Measurements from ENCODE around the gene ENC1.

Gene ENC1

DNA sequence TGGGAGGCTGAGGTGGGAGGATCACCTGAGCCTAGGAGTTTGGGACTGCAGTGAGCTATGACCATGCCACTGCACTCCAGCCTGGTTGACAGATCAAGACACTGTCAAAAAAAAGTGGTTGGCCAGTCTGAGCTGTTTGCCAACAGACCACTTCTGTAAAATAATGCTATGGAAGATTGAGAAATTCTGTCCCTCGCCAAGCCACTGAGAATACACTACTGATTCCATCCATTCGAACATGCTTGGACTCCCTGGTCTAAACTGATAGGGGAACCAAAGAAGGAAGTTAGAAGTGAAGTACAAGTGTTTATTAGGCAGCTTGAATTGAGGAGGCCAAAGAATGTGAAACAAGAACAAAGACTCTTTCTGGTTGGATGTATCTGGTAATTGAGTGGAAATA lies 27.2 kb downstream of the ENC1 start:
- no peaks in the 10 kb centered on the region for H3K27me3 ChIP-seq (ENCODE audit: insufficient read depth, poor library complexity, severe bottlenecking)
- H3K27ac ChIP-seq (replicated peaks), result no peak overlapping the region
- TF ChIP-seq, protein P1, sequence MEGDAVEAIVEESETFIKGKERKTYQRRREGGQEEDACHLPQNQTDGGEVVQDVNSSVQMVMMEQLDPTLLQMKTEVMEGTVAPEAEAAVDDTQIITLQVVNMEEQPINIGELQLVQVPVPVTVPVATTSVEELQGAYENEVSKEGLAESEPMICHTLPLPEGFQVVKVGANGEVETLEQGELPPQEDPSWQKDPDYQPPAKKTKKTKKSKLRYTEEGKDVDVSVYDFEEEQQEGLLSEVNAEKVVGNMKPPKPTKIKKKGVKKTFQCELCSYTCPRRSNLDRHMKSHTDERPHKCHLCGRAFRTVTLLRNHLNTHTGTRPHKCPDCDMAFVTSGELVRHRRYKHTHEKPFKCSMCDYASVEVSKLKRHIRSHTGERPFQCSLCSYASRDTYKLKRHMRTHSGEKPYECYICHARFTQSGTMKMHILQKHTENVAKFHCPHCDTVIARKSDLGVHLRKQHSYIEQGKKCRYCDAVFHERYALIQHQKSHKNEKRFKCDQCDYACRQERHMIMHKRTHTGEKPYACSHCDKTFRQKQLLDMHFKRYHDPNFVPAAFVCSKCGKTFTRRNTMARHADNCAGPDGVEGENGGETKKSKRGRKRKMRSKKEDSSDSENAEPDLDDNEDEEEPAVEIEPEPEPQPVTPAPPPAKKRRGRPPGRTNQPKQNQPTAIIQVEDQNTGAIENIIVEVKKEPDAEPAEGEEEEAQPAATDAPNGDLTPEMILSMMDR (IDR thresholded peaks at IDR 0.05; ENCODE audit: insufficient read depth, low read length), result no peak
- TF ChIP-seq SPI1 (IDR thresholded peaks at IDR 0.05; ENCODE audit: borderline replicate concordance, low read depth), result peak; percentile 71; the same call in 1 of the 2 replicates
- peak in 1 of 2 experiments; percentile 69 for DNase-seq (ENCODE audit: low read depth in 1 of 2, low spot score in 1 of 2)
- no peak overlapping the region for H3K4me3 ChIP-seq (replicated peaks; ENCODE audit: insufficient read depth, low read length)

DNA sequence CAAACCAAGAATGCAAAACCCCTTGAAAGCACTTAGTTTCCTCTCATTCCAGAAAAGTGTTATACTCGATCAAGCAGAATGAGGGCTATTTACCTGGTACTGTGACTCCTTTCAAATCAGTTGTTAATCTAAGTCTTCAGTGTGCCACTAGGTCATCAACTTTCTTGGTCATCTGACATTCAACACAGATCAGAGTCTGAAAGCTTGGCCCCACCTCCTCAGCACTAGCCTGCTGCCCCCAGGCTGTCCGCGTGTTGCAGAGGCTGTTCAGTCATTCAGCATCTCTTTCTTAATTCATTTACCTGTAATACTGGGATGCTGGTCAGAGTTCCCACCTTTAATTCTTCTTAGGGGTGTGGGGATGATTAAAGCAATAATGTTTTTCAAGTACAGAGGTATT lies 28.5 kb downstream of the ENC1 start:
- TF ChIP-seq, protein P2, sequence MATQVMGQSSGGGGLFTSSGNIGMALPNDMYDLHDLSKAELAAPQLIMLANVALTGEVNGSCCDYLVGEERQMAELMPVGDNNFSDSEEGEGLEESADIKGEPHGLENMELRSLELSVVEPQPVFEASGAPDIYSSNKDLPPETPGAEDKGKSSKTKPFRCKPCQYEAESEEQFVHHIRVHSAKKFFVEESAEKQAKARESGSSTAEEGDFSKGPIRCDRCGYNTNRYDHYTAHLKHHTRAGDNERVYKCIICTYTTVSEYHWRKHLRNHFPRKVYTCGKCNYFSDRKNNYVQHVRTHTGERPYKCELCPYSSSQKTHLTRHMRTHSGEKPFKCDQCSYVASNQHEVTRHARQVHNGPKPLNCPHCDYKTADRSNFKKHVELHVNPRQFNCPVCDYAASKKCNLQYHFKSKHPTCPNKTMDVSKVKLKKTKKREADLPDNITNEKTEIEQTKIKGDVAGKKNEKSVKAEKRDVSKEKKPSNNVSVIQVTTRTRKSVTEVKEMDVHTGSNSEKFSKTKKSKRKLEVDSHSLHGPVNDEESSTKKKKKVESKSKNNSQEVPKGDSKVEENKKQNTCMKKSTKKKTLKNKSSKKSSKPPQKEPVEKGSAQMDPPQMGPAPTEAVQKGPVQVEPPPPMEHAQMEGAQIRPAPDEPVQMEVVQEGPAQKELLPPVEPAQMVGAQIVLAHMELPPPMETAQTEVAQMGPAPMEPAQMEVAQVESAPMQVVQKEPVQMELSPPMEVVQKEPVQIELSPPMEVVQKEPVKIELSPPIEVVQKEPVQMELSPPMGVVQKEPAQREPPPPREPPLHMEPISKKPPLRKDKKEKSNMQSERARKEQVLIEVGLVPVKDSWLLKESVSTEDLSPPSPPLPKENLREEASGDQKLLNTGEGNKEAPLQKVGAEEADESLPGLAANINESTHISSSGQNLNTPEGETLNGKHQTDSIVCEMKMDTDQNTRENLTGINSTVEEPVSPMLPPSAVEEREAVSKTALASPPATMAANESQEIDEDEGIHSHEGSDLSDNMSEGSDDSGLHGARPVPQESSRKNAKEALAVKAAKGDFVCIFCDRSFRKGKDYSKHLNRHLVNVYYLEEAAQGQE (IDR thresholded peaks at IDR 0.05; ENCODE audit: insufficient replicate concordance, low read depth), result no peak
- TF ChIP-seq SPI1 (IDR thresholded peaks at IDR 0.05; ENCODE audit: borderline replicate concordance, low read depth), result no peak
- TF ChIP-seq GABPA (IDR thresholded peaks at IDR 0.05; ENCODE audit: low read depth), result no peak
- no peak for TF ChIP-seq POLR2AphosphoS5 (IDR thresholded peaks at IDR 0.05; ENCODE audit: low read depth)
- TF ChIP-seq, protein P1 (IDR thresholded peaks at IDR 0.05; ENCODE audit: insufficient read depth, low read length), result no peak
- DNase-seq (ENCODE audit: low read depth in 1 of 2, low spot score in 1 of 2), result no peak
- Histone ChIP-seq H3K27ac (replicated peaks) (no peak overlapping the region), H3K27me3 (ENCODE audit: insufficient read depth, poor library complexity, severe bottlenecking) (no peaks in the 10 kb centered on the region), H3K4me3 (replicated peaks; ENCODE audit: insufficient read depth, low read length) (no peak overlapping the region)

DNA sequence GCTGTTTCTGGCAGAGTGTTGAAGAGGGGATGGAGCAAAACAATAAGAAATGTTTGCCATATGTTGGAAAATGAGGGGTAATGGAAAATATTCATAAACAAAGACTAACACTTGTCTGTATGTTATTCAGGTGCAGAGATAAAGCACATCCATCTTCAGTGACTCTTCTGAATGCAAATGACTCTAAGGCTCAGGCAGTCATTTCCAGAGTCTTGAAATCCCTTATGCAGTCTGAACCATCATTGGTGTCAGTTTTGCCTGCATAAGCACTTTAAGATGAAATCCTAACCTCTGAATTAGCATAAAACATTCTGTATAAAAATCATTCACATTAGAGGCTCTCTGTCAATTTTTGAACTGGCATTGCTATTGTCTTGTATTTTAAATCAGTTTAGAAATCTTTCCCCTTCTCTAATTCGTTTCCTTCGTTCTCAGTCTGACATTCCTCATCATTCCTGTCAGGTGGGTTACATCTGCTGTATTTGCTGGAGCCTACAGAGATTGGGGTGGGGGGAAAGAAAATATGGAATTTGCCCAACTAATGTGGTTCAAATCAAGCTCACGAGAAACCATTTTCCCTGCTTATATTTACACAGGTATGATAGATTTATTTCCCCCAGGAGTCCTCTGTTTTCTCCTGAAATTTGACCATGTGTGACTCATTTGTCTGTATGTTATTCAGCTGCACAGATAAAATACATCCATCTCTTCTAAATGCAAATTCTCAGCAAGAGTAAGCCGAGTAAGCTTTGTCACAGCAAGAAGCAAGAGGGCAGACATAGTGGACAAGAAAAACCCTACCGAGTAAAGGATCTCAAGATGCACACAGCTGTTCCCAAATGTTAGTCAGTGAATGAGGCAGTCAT lies 31.6 kb downstream of the ENC1 start:
- no peak for DNase-seq (ENCODE audit: low read depth in 1 of 2, low spot score in 1 of 2)
- H3K27ac ChIP-seq (replicated peaks), result no peak overlapping the region
- no peaks in the 10 kb centered on the region for H3K27me3 ChIP-seq (ENCODE audit: insufficient read depth, poor library complexity, severe bottlenecking)
- no peak overlapping the region for H3K4me3 ChIP-seq (replicated peaks; ENCODE audit: insufficient read depth, low read length)
- TF ChIP-seq SPI1 (IDR thresholded peaks at IDR 0.05; ENCODE audit: borderline replicate concordance, low read depth) (no peak), POLR2AphosphoS5 (IDR thresholded peaks at IDR 0.05; ENCODE audit: low read depth) (no peak), GABPA (IDR thresholded peaks at IDR 0.05; ENCODE audit: low read depth) (no peak)
- TF ChIP-seq, protein P2 (IDR thresholded peaks at IDR 0.05; ENCODE audit: insufficient replicate concordance, low read depth), result no peak
- TF ChIP-seq, protein P1 (IDR thresholded peaks at IDR 0.05; ENCODE audit: insufficient read depth, low read length), result no peak
